PC-3 (cell line): ENCODE measurements around the gene SNX21. TPM values are rescaled to one million over a fixed set of nuclear protein-coding genes. Genes with fewer than 3 reads are reported as not detected.

Experiments used
- ATAC-seq: fragments of 200-7000 bp; cut with Tn5 transposase; 2 replicates; pipeline ENCODE4 v1.9.1; 2020; ENCODE audit warnings: mild to moderate bottlenecking, moderate library complexity
- BruUV-seq: library from RNA; stranded (reverse); fragments of 400-500 nt; replicated peaks from 2 replicates; lab custom pipeline; 2021; lab: Mats Ljungman, UMichigan
- CTCF ChIA-PET: fragments of 300-600 bp; sonication (Branson Sonifier 250); formaldehyde crosslinking; loops from one replicate; lab custom pipeline; 2022; ENCODE audit warnings: antibody characterized with exemption; lab: Charles Lee
- POLR2A ChIA-PET: fragments of 300-600 bp; sonication (Branson Sonifier 250); formaldehyde crosslinking; loops from one replicate; lab custom pipeline; 2022; ENCODE audit warnings: antibody characterized with exemption; ENCODE audit not compliant: unreplicated experiment; lab: Charles Lee
- DNase-seq: peaks from one replicate; pipeline ENCODE4 v3.0.0-alpha.2; 2015
- H2AFZ ChIP-seq: fragments of 300-600 bp; sonication (generic); 2 replicates; pipeline ENCODE4 v1.6.0; 2016; ENCODE audit warnings: antibody characterized with exemption, low read length
- H3F3A ChIP-seq: fragments of 300-600 bp; sonication (generic); one replicate; pipeline ENCODE4 v1.6.0; 2017; ENCODE audit warnings: antibody characterized with exemption, low read length, control low read depth, mild to moderate bottlenecking; ENCODE audit not compliant: unreplicated experiment
- H3K27ac ChIP-seq: fragments of 300-600 bp; sonication (generic); 2 replicates; pipeline ENCODE4 v1.5.1; 2016; ENCODE audit warnings: mild to moderate bottlenecking, low read length
- H3K27me3 ChIP-seq: fragments of 300-600 bp; sonication (generic); 2 replicates; pipeline ENCODE4 v1.6.1; 2016; ENCODE audit warnings: low read length, mixed read lengths
- H3K36me3 ChIP-seq: fragments of 300-600 bp; sonication (generic); 2 replicates; pipeline ENCODE4 v1.6.1; 2016; ENCODE audit warnings: low read depth, mixed run types, low read length, mixed read lengths
- H3K4me1 ChIP-seq: fragments of 300-600 bp; sonication (generic); 2 replicates; pipeline ENCODE4 v1.5.1; 2016; ENCODE audit warnings: low read length; ENCODE audit not compliant: insufficient read depth
- H3K4me2 ChIP-seq: fragments of 300-600 bp; sonication (generic); 2 replicates; pipeline ENCODE4 v1.6.0; 2016; ENCODE audit warnings: low read length
- H3K4me3 ChIP-seq: fragments of 300-600 bp; sonication (generic); 2 replicates; pipeline ENCODE4 v1.5.1; 2016; ENCODE audit warnings: mild to moderate bottlenecking, low read length, mixed read lengths
- H3K79me2 ChIP-seq: fragments of 300-600 bp; sonication (generic); 2 replicates; pipeline ENCODE4 v1.6.1; 2017; ENCODE audit warnings: low read length, mixed read lengths
- H3K9ac ChIP-seq: fragments of 300-600 bp; sonication (generic); 2 replicates; pipeline ENCODE4 v1.6.0; 2016; ENCODE audit warnings: mild to moderate bottlenecking, low read length
- H3K9me2 ChIP-seq: fragments of 300-600 bp; sonication (generic); replicated peaks from 2 replicates; pipeline ENCODE4 v1.6.1; 2016; ENCODE audit warnings: mixed run types, low read length, mixed read lengths
- H3K9me3 ChIP-seq: fragments of 300-600 bp; sonication (generic); 2 replicates; pipeline ENCODE4 v1.6.1; 2016; ENCODE audit warnings: low read length, mixed read lengths
- H4K20me1 ChIP-seq: fragments of 300-600 bp; sonication (generic); 2 replicates; pipeline ENCODE4 v1.6.1; 2016; ENCODE audit warnings: low read length, mixed read lengths
- EZH2 ChIP-seq: fragments of 300-600 bp; sonication (generic); IDR thresholded peaks from one replicate; pipeline ENCODE4 v1.6.1; 2017; ENCODE audit warnings: antibody characterized with exemption, mild to moderate bottlenecking, low read length; ENCODE audit not compliant: unreplicated experiment
- EZH2phosphoT487 ChIP-seq: fragments of 300-600 bp; sonication (generic); IDR thresholded peaks from 2 replicates; pipeline ENCODE4 v1.6.1; 2018; ENCODE audit warnings: mild to moderate bottlenecking, antibody characterized with exemption, low read length, borderline replicate concordance
- intact Hi-C: fragments of 100-400 bp; cut with micrococcal nuclease; formaldehyde crosslinking; loops from 2 replicates; pipeline ENCODE4 v1.9.0; 2023
- total RNA-seq: library from RNA; depleted of rRNA; stranded (reverse); fragments of >200 nt; gene quantifications from 2 replicates; pipeline ENCODE4 v1.2.3, GENCODE V29; 2014
- TF ChIP-seq, protein P1 (sequence below): fragments of 300-600 bp; sonication (generic); conservative IDR thresholded peaks from 2 replicates; pipeline ENCODE4 v1.5.1; 2017; ENCODE audit warnings: antibody characterized with exemption, low read depth, mild to moderate bottlenecking, low read length

SNX21 gene
- total RNA-seq, 1 experiment from 2014 or later: 90.1 TPM

DNA sequence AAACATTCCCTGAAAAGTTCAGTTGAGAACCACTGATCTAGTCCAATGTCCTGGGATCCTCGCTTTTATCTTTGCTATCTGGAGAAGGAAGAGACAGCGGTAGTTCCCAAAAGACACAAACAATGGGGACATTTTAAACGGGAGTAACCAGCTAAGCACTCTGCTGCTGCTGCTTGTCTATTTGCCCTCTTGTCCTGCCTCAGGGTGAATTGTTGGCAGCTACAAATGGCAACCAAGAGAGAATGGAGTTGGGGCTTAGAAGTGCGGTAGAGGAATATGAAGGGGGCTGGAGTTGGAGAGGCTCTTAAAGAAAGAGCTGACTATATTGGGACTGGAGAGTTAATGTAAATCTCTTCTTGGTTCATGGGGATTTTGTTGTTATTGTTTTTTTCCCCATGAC, 41.0 kb downstream of the SNX21 start:
- Histone ChIP-seq H3K9me2 (no peaks in the 10 kb centered on the region), H3F3A (no peaks in the 10 kb centered on the region), H3K4me1 (peaks cover 22% of the 10 kb centered on the region), H3K36me3 (no peaks in the 10 kb centered on the region), H3K9me3 (no peaks in the 10 kb centered on the region), H3K9ac (no peak overlapping the region), H3K79me2 (no peaks in the 10 kb centered on the region), H3K4me2 (no peak overlapping the region), H4K20me1 (no peaks in the 10 kb centered on the region), H2AFZ (no peak overlapping the region), H3K27ac (no peak overlapping the region), H3K4me3 (no peak overlapping the region), H3K27me3 (no peaks in the 10 kb centered on the region)
- POLR2A ChIA-PET: no interaction called here
- CTCF ChIA-PET: no interaction called here
- TF ChIP-seq EZH2phosphoT487: no peak
- TF ChIP-seq EZH2: no peak
- TF ChIP-seq, protein P1, sequence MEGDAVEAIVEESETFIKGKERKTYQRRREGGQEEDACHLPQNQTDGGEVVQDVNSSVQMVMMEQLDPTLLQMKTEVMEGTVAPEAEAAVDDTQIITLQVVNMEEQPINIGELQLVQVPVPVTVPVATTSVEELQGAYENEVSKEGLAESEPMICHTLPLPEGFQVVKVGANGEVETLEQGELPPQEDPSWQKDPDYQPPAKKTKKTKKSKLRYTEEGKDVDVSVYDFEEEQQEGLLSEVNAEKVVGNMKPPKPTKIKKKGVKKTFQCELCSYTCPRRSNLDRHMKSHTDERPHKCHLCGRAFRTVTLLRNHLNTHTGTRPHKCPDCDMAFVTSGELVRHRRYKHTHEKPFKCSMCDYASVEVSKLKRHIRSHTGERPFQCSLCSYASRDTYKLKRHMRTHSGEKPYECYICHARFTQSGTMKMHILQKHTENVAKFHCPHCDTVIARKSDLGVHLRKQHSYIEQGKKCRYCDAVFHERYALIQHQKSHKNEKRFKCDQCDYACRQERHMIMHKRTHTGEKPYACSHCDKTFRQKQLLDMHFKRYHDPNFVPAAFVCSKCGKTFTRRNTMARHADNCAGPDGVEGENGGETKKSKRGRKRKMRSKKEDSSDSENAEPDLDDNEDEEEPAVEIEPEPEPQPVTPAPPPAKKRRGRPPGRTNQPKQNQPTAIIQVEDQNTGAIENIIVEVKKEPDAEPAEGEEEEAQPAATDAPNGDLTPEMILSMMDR: no peak
- ATAC-seq: no peak
- no TSS peak for BruUV-seq
- intact Hi-C loops: no loop called here
- no peak for DNase-seq

DNA sequence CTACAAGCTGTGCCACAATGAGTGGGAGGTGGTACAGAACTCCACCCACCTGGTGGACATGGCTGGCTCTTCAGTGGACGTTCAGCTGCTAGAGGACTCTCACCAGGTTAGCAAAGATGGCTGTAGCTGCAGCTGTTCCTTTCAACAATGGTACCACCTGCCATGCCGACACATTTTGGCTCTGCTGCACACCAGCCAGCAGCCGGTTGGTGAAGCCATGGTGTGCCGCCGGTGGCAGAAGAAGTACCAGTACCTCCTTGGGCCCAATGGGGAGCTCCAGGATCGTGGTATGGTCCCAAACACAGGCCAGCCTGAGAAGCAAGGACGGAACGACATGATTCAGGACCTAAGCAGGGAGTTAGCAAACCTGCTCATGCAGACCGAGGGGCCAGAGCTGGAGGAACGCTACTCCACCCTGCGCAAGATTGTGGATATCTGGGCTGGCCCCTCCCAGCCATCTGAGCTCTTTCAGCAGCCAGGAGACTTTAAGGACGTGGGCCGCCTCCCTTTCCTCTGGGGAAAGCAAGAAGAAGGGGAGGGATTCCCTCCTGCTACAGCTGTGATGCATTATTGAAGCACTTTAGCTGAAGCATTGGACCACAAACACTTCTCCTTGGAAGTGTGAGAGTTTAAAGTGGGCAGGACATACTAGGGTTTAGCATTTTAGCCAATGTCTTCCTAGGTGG, 44.6 kb downstream of the SNX21 start:
- no peaks in the 10 kb centered on the region for H3K9me2 ChIP-seq
- no peaks in the 10 kb centered on the region for H4K20me1 ChIP-seq
- no peak overlapping the region for H2AFZ ChIP-seq
- no peaks in the 10 kb centered on the region for H3K9me3 ChIP-seq
- H3F3A ChIP-seq: no peaks in the 10 kb centered on the region
- H3K79me2 ChIP-seq: peaks cover 21% of the 10 kb centered on the region
- intact Hi-C loops: no loop called here
- no peak overlapping the region for H3K27ac ChIP-seq
- TF ChIP-seq EZH2 (no peak), EZH2phosphoT487 (no peak)
- TF ChIP-seq, protein P1: no peak
- H3K9ac ChIP-seq: no peak overlapping the region
- H3K4me1 ChIP-seq: peaks cover 14% of the 10 kb centered on the region
- ChIA-PET CTCF (no interaction called here), POLR2A (no interaction called here)
- no peaks in the 10 kb centered on the region for H3K27me3 ChIP-seq
- H3K4me2 ChIP-seq: no peak overlapping the region
- no peak for ATAC-seq
- no TSS peak for BruUV-seq
- H3K36me3 ChIP-seq: peaks cover 8% of the 10 kb centered on the region
- no peak overlapping the region for H3K4me3 ChIP-seq
- no peak for DNase-seq
